OCI-LY1 (cell line): ENCODE data around the gene TRUB2.

ENCODE experiments used
- CTCF ChIP-seq: fragments of 200-600 bp; sonication (generic), shearing (Covaris generic); IDR thresholded peaks from 2 replicates; pipeline ENCODE4 v1.5.1; 2017; ENCODE audit warnings: mild to moderate bottlenecking, antibody characterized with exemption, low read length, moderate library complexity, mixed read lengths
- EZH2 ChIP-seq: fragments of 200-600 bp; sonication (generic), shearing (Covaris generic); IDR thresholded peaks from 2 replicates; pipeline ENCODE4 v1.8.0; 2017; ENCODE audit warnings: borderline replicate concordance, mixed run types, mild to moderate bottlenecking, antibody characterized with exemption, low read length, moderate library complexity, mixed read lengths

GRCh38 chr9:128271112-128271511 lies 51.1 kb downstream of the TRUB2 start:
- TF ChIP-seq CTCF: no peak
- TF ChIP-seq EZH2: no peak
